ENCODE measurements around the gene B4GAT1.

GRCh38 chr11:66329165-66329673 is 18.2 kb downstream of the B4GAT1 start:
- TF ChIP-seq POLR2A (IDR thresholded peaks at IDR 0.05; ENCODE audit: low read depth, low read length) (no peak), RFX5 (IDR thresholded peaks at IDR 0.05; ENCODE audit: low read depth, low read length) (no peak), CEBPB (IDR thresholded peaks at IDR 0.05; ENCODE audit: low read depth, low read length) (no peak), RAD21 (IDR thresholded peaks at IDR 0.05; ENCODE audit: low read length) (no peak), SMC3 (IDR thresholded peaks at IDR 0.05; ENCODE audit: low read depth, low read length) (no peak), MAFK (IDR thresholded peaks at IDR 0.05; ENCODE audit: low read depth, low read length) (peak; percentile 55; the same call in 1 of the 2 replicates), FOS (IDR thresholded peaks at IDR 0.05; ENCODE audit: low read depth, low read length) (no peak), MXI1 (IDR thresholded peaks at IDR 0.05; ENCODE audit: borderline replicate concordance, low read depth, low read length) (no peak), RCOR1 (IDR thresholded peaks at IDR 0.05; ENCODE audit: insufficient replicate concordance, low read length) (no peak), ELK1 (IDR thresholded peaks at IDR 0.05; ENCODE audit: borderline replicate concordance, low read depth, low read length) (no peak)
- TF ChIP-seq, protein P1, sequence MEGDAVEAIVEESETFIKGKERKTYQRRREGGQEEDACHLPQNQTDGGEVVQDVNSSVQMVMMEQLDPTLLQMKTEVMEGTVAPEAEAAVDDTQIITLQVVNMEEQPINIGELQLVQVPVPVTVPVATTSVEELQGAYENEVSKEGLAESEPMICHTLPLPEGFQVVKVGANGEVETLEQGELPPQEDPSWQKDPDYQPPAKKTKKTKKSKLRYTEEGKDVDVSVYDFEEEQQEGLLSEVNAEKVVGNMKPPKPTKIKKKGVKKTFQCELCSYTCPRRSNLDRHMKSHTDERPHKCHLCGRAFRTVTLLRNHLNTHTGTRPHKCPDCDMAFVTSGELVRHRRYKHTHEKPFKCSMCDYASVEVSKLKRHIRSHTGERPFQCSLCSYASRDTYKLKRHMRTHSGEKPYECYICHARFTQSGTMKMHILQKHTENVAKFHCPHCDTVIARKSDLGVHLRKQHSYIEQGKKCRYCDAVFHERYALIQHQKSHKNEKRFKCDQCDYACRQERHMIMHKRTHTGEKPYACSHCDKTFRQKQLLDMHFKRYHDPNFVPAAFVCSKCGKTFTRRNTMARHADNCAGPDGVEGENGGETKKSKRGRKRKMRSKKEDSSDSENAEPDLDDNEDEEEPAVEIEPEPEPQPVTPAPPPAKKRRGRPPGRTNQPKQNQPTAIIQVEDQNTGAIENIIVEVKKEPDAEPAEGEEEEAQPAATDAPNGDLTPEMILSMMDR (conservative IDR thresholded peaks at IDR 0.05; ENCODE audit: low read depth, low read length) = no peak
- TF ChIP-seq, protein P2, sequence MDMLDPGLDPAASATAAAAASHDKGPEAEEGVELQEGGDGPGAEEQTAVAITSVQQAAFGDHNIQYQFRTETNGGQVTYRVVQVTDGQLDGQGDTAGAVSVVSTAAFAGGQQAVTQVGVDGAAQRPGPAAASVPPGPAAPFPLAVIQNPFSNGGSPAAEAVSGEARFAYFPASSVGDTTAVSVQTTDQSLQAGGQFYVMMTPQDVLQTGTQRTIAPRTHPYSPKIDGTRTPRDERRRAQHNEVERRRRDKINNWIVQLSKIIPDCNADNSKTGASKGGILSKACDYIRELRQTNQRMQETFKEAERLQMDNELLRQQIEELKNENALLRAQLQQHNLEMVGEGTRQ (IDR thresholded peaks at IDR 0.05; ENCODE audit: low read depth, low read length) = no peak
